ENCODE data around the gene KCNH2.

KCNH2 gene

GRCh38 chr7:151010037-151010306 is 31.9 kb upstream of the KCNH2 start:
- no peak for TF ChIP-seq FOXM1 (IDR thresholded peaks at IDR 0.05; ENCODE audit: borderline replicate concordance)
- TF ChIP-seq LEF1 (IDR thresholded peaks at IDR 0.05; ENCODE audit: borderline replicate concordance) = no peak
- TF ChIP-seq L3MBTL2 (conservative IDR thresholded peaks at IDR 0.05) = no peak
- TF ChIP-seq NFRKB (IDR thresholded peaks at IDR 0.05) = no peak
- no peak for TF ChIP-seq TARDBP (IDR thresholded peaks at IDR 0.05)
- TF ChIP-seq ARNT (IDR thresholded peaks at IDR 0.05) = no peak
- no peak for TF ChIP-seq PKNOX1 (IDR thresholded peaks at IDR 0.05)
- no peak for TF ChIP-seq HDGF (IDR thresholded peaks at IDR 0.05; ENCODE audit: borderline replicate concordance)
- TF ChIP-seq FOXA1 (IDR thresholded peaks at IDR 0.05) = no peak
- TF ChIP-seq SP1 (IDR thresholded peaks at IDR 0.05) = no peak
- no peak for TF ChIP-seq BHLHE40 (IDR thresholded peaks at IDR 0.05; ENCODE audit: borderline replicate concordance)
- TF ChIP-seq SUZ12 (IDR thresholded peaks at IDR 0.05) = no peak
- TF ChIP-seq ELF4 (IDR thresholded peaks at IDR 0.05) = no peak
- no peak for TF ChIP-seq ZNF384 (IDR thresholded peaks at IDR 0.05)
- TF ChIP-seq FOXK2 (IDR thresholded peaks at IDR 0.05) = no peak
- no peak for TF ChIP-seq CTBP1 (IDR thresholded peaks at IDR 0.05; ENCODE audit: borderline replicate concordance)
- POLR2A ChIA-PET = interaction anchor here (0.6 to 2.0 kb wide), 4 partner anchors 9 to 1863 kb away, joined by 3 to 10 read pairs (median 3); partner anchors contain the start of genes ABCB8 and FASTK
- CTCF ChIA-PET = interaction anchor here (1.1 to 6.7 kb wide), 5 partner anchors 8 to 162 kb away, joined by 3 to 40 read pairs (median 4); no protein-coding TSS in a partner anchor
- no peak for DNase-seq (ENCODE audit: extremely low spot score)

- DNase-seq (ENCODE audit: extremely low spot score) = no peak
- TF ChIP-seq HDGF (IDR thresholded peaks at IDR 0.05; ENCODE audit: borderline replicate concordance) (no peak), ELF4 (IDR thresholded peaks at IDR 0.05) (no peak), SUZ12 (IDR thresholded peaks at IDR 0.05) (no peak), LEF1 (IDR thresholded peaks at IDR 0.05; ENCODE audit: borderline replicate concordance) (no peak), PKNOX1 (IDR thresholded peaks at IDR 0.05) (no peak), CTBP1 (IDR thresholded peaks at IDR 0.05; ENCODE audit: borderline replicate concordance) (no peak), L3MBTL2 (conservative IDR thresholded peaks at IDR 0.05) (no peak), FOXM1 (IDR thresholded peaks at IDR 0.05; ENCODE audit: borderline replicate concordance) (no peak), FOXA1 (IDR thresholded peaks at IDR 0.05) (no peak), SP1 (IDR thresholded peaks at IDR 0.05) (no peak), BHLHE40 (IDR thresholded peaks at IDR 0.05; ENCODE audit: borderline replicate concordance) (no peak), ZNF384 (IDR thresholded peaks at IDR 0.05) (no peak), TARDBP (IDR thresholded peaks at IDR 0.05) (no peak), NFRKB (IDR thresholded peaks at IDR 0.05) (no peak), FOXK2 (IDR thresholded peaks at IDR 0.05) (no peak), ARNT (IDR thresholded peaks at IDR 0.05) (no peak)
- POLR2A ChIA-PET = interaction anchor here (0.8 to 2.0 kb wide), 3 partner anchors 10 to 71 kb away, joined by 3 to 10 read pairs (median 3); partner anchors contain the start of genes ABCB8 and FASTK
- CTCF ChIA-PET = interaction anchor here (1.0 to 6.7 kb wide), 6 partner anchors 9 to 163 kb away, joined by 3 to 40 read pairs (median 3); no protein-coding TSS in a partner anchor
Observed at GRCh38 chr7:151009327-151010036, 31.4 kb upstream of the KCNH2 start.

- DNase-seq (ENCODE audit: extremely low spot score) = peak; percentile 55
- ChIA-PET CTCF (interaction anchor here (1.0 to 6.7 kb wide), 5 partner anchors 9 to 23 kb away, joined by 3 to 40 read pairs (median 3); no protein-coding TSS in a partner anchor), POLR2A (interaction anchor here (1.1 to 2.0 kb wide), 2 partner anchors 12 to 20 kb away, joined by 4 to 10 read pairs; partner anchors contain the start of gene ABCB8)
- TF ChIP-seq ELF4 (IDR thresholded peaks at IDR 0.05) = no peak
- TF ChIP-seq FOXM1 (IDR thresholded peaks at IDR 0.05; ENCODE audit: borderline replicate concordance) = peak; percentile 71; the same call in 1 of the 2 replicates
- no peak for TF ChIP-seq HDGF (IDR thresholded peaks at IDR 0.05; ENCODE audit: borderline replicate concordance)
Observed at GRCh38 chr7:151008511-151009323, 30.6 kb upstream of the KCNH2 start.

GRCh38 chr7:151008143-151008510 is 30.0 kb upstream of the KCNH2 start:
- no peak for DNase-seq (ENCODE audit: extremely low spot score)
- ChIA-PET POLR2A (interaction anchor here (1.1 kb wide), 1 partner anchor 12 kb away, joined by 4 read pairs; no protein-coding TSS in a partner anchor), CTCF (interaction anchor here (1.0 to 6.7 kb wide), 4 partner anchors 10 to 19 kb away, joined by 3 to 40 read pairs (median 3); no protein-coding TSS in a partner anchor)
- no peak for TF ChIP-seq ZNF384 (IDR thresholded peaks at IDR 0.05)
- no peak for TF ChIP-seq ELF4 (IDR thresholded peaks at IDR 0.05)
- TF ChIP-seq LEF1 (IDR thresholded peaks at IDR 0.05; ENCODE audit: borderline replicate concordance) = no peak
- no peak for TF ChIP-seq TARDBP (IDR thresholded peaks at IDR 0.05)
- TF ChIP-seq ARNT (IDR thresholded peaks at IDR 0.05) = no peak
- no peak for TF ChIP-seq BHLHE40 (IDR thresholded peaks at IDR 0.05; ENCODE audit: borderline replicate concordance)
- no peak for TF ChIP-seq HDGF (IDR thresholded peaks at IDR 0.05; ENCODE audit: borderline replicate concordance)
- no peak for TF ChIP-seq SP1 (IDR thresholded peaks at IDR 0.05)

GRCh38 chr7:151007469-151007898 is 29.4 kb upstream of the KCNH2 start:
- ChIA-PET CTCF (interaction anchor here (0.9 to 6.7 kb wide), 3 partner anchors 11 to 45 kb away, joined by 3 to 40 read pairs (median 4); no protein-coding TSS in a partner anchor), POLR2A (interaction anchor here (1.1 kb wide), 1 partner anchor 13 kb away, joined by 4 read pairs; no protein-coding TSS in a partner anchor)
- DNase-seq (ENCODE audit: extremely low spot score) = no peak
- TF ChIP-seq CTBP1 (IDR thresholded peaks at IDR 0.05; ENCODE audit: borderline replicate concordance) (no peak), ARNT (IDR thresholded peaks at IDR 0.05) (no peak), FOXK2 (IDR thresholded peaks at IDR 0.05) (no peak), ELF4 (IDR thresholded peaks at IDR 0.05) (no peak), FOXA1 (IDR thresholded peaks at IDR 0.05) (no peak)

Measured in HEK293T (cell line).